ELR (cell line): ENCODE data around the gene PSMD1.
A peak's percentile ranks its signal among the peaks of the same experiment; 100 is the strongest.
"Not testable (repeated sequence)": the region's sequence is repeated elsewhere in the genome, so short reads cannot be mapped to it uniquely, and the experiment has no call there.

Experiments used
- DNase-seq: peaks from one replicate; pipeline ENCODE4 v3.0.0-alpha.2; 2015; ENCODE audit warnings: low read depth

The PSMD1 gene

DNA sequence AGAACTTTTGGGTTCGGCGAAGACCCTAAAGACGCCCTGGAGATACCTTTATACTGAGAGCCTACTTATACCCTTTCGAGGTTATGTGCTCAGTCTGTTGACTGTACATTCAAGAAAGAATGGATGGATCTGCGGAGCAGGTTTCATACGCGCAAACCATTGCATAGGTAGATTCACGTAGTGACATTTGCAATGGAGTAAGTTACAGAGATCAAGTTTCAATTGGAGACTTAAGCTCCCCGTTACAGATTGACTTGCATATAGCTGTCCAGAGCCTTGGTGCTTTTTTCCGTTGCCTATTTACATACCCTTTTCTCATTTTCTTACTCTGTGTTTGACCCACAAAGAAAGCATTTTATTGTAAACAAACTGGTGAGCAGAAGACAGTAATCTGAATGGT lies 923 bp downstream of the PSMD1 start:
- peak; percentile 40 for DNase-seq

DNA sequence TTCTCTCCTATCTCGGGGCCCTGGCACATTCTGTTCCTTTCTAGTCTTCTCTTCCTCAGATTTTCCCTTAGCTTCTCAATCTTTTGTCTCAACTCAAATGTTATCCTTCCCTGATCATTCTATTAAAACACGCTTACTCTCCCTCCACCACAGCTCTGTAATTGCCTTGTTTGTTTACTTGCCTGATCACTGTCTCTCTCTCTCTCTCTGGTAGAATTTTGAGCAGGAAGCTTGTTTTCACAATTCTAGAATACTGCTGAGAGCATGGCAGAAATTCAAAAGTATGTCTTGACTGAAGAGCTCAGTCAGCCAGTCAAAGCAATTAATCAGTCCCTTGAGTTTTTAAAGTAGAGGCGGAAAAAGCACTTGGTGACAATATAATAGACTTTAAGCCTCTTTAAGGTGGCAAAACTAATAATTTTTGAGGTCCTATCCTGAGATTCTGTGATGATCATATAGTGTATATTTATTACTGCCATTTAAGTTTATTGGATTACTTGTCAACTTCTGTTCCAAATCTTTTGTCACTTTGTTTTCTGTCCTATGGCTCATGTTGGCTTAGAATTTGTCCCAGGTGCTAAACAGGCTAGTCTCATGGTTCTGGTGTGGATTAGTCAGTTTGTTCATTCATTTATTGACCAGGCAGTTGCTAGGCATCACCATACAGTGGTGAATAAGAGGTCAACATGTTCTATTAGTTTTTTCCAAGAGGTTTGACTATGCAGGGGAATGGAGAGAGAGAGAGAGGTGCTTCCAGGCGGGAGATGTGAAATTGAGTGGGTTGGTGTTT lies 2.3 kb downstream of the PSMD1 start:
- DNase-seq, result peak; percentile 40

DNA sequence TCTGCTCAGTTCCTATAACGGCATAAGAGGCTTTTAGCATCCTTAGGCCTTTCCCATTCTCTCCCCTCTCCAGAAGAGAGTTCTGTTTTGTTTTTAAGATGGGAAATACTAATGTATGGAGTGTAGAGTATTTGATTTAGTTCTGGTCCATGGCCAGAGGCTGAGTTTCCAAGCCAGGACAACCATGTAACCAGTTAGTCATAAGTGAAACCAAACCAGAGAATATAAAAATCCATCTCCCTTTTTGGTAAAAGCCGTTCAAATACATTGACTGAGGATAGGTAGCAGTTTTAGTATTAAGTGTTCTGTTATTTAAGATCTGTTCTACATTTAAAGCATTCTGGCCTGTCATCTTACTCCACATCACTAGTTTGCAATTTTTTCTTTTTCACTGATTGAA lies 3.1 kb downstream of the PSMD1 start:
- no peak for DNase-seq

DNA sequence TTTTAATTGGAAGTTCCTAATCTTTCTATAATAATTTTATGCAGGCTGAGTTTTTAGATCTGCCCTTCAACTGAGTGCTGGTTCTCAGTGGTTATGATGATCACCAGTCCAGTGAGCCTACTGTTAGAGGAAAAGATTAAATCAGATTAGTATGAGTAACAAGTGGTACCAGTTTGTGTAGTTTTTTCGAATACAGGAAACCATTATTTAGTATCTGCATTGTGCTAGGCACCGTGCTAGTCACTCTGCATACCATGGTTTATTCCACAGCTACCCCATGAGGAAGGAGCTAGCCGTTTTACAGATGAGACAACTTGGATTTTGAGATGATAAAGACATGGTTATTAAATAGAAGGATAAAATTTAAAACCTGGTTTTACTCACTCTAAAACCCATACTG lies 6.1 kb downstream of the PSMD1 start:
- no peak for DNase-seq

DNA sequence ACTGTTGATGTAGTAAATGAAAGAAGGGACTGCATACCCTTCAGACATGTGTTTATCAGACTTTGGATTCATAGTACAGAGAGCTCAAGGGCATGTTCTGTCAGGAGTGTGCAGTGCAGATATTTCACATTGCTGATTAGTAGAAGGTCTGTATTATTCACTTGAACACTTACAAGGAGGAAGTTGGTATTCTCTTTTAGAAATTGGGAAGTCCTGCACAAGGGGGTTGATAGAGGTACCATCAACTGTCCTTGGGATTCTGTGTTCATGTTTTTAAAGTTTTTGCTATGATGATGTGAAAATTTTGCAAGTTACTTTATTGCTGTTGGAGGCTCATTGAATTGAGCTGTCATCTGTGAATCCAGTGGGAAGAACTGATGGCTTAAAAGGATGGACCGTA lies 6.7 kb downstream of the PSMD1 start:
- no peak for DNase-seq

DNA sequence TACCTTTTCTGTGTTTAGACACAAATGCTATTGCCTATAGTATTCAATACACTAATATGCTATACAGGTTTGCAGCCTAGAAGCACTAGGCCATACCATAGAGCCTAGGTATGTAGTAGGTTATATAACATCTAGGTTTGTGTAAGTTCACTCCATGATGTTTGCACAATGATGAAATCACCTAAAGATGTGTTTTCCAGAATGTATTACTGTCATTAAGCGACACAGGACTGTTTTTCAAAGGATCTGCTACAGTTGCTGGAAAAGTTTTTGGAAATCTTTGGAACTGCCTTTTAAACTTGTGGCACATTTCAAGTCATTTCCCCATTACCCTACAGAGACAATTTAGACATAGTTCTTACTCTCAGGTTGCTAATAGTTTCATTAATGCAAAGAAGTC lies 9.3 kb downstream of the PSMD1 start:
- no peak for DNase-seq

DNA sequence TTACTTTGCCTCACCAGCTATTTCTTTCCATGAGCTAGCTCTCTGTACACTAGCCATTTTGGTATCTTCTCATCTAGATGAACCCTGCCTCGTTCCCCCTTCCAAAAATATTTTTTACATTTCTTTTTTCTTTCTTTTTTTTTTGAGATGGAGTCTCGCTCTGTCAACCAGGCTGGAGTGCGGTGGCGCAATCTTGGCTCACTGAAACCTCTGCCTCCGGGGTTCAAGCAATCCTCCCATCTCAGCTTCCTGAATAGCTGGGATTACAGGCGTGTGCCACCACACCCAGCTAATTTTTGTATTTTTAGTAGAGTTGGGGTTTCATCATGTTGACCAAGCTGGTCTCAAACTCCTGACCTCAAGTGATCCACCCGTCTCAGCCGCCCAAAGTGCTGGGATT lies 10.9 kb downstream of the PSMD1 start:
- not testable (repeated sequence) for DNase-seq

DNA sequence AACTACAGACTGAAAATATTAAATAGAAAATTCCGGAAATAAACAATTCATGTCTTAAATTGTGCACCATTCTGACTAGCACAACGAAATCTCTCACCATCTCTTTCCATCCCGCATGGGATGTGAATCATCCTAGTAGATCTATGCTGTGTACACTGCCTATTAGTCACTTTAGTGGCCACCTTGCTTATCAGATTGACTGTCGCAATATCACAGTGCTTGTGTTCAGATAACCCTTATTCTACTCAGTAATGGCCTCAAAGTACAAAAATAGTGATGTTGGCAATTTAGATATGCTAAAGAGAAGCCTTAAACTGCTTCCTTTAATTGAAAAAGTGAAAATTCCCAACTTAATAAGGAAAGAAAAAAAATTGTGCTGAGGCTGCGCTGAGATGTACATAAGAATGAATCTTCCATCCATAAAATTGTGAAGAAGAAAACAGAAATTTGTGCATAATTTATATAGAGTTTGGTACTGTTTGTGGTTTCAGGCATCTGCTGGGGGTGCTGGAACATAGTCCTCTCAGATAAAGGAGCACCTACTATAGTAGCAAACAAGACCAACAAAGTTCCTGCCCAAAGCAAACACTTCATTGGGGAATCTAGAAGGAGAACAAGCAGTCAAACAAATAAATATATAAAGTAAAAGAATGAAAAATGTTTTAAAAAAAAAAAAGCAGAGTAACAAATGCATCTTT lies 12.0 kb downstream of the PSMD1 start:
- peak; percentile 89 for DNase-seq

DNA sequence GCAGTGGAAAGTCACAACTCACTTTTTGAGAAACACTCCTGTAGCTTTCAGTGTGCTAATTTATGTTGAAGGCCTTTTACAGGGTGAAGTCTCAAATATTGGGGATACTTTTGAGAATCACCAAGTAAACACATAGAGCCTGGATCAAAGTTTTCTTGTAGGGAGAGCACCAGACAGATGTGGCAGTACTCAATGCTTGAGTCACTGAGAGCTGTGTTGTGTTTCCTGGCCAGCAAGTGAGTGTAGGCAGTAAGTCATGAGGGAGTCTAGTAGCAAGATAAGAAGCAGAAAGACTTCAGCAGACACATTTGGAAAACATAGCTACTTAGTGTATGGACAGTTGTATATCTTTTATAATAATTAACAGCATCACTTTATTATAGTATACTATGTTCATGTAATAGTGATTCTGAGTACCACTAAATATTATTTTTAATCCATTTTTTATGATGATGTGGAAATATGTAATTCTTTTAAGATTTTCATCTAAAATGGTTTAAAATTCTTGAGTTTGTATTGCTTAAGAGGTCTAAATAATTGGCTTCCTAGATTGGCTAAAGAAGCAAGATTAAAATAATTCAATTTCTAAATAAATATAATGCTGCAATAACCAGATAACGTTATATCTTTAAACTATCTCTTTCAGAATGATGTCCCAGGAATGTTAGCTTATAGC lies 12.8 kb downstream of the PSMD1 start:
- peak; percentile 56 for DNase-seq

DNA sequence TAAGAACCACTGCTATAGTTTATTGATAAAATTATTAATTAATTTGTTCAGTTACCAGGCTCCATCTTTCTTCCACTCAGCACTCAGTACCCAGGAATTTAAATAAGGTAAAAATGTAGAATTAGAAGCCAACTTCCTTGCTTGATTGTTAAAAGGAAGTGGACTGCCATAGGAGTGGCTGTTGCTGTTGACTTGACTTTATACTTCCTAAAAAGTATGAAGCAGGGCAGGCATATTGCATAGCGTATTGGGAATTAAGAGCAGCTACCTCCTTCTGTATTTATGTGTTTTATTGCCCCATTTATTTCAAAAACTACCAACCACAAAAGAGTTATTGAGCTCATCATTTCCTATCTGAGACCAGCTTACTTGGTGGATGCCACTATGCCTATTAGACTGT lies 27.9 kb downstream of the PSMD1 start:
- no peak for DNase-seq

DNA sequence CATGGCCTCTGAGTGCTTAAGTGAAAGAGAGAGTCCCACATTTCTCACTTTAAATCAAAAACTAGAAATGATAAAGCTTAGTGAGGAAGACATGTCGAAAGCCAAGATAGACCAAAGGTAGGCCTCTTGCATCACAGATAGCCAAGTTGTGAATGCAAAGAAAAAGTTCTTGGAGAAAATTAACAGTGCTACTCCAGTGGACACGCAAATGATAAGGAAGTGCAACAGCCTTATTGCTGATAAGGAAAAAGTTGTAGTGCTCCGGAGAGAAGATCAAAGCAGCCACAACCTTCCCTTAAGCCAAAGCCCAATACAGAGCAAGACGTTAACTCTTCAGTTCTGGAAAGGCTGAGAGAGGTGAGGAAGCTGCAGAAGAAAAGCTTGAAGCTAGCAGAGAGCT lies 32.1 kb downstream of the PSMD1 start:
- DNase-seq, result no peak

DNA sequence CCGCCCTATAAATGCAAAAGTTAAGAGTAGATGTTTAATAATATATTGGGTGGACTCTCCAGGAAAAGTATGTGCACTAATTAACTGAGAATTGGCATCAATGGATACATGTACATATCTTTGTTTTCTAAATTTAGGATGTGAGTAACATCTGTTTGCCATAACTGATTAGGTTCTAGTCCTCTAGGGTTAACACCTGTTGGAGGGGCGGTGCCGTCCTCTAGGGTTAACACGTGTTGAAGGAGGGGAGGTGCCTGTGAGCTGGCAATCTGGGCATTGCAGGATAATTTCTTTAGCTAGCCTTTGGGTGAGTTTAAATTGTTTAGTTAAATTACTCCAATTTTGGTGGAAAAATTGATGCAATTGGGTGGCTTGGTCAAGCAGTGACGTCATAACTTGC lies 37.3 kb downstream of the PSMD1 start:
- DNase-seq, result no peak

DNA sequence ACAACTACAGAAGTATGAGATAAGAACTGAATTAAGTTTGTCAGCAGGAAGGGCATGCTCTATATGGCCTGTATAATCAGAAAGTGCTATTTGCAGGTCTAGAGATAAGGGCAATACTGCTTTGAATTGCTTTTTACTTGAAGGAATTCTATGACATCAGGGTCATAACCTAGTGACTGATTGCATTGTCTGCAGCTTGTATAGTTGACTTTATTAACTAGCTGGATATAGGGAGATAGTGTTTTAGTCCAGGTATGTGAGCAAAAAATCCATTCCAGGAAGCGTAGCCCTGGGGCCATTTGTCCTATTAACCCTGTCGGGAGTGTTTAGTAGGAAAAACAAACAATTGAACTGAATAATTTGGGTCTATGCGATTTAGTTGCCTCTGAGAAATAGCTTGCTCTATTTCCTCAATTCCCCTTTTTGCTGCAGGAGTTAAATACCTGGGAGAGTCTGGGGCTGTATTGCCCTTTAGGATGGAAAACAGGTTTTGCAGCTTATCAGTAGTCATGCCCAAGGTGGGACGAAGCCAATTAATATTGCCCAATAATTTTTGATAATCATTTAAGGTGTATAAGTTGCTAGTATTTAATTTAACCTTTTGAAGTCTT lies 38.2 kb downstream of the PSMD1 start:
- DNase-seq, result no peak

DNA sequence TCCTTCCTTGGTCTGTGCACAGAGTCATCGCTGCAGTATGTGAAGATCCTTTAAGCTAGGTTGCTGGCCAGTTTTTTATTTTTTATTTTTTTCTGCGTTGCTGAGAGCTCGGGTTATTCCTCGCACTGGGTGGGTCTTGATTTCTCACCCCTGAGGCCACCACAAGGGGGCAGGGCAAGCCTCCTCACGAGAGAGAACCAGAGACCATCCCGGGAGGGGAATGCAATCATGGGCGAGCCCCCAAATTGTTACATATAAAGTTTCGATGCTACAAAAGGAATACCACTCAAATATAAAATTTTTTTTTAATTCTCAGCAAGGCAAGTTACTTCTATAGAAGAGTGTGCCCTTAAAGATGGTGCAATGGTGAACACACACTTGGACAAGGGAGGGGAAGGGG lies 43.3 kb downstream of the PSMD1 start:
- peak; percentile 22 for DNase-seq

DNA sequence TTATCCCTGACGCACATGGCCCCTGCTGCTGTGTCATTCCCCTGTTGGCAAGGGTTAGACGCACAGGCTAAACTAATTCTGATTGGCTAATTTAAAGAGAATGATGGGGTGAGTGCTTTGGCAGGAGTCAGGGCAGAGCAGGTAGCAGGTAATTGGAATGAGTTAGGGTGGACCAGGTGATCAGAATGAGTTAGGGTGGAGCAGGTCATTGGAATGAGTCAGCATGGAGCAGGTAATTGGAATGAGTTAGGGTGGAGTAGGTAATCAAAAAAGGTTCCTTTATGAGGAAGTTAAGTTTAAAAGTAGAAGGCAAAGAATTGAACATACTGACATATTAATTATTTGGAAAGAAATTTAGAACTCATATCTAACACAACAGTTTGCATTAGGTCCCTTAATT lies 43.7 kb downstream of the PSMD1 start:
- not testable (repeated sequence) for DNase-seq

DNA sequence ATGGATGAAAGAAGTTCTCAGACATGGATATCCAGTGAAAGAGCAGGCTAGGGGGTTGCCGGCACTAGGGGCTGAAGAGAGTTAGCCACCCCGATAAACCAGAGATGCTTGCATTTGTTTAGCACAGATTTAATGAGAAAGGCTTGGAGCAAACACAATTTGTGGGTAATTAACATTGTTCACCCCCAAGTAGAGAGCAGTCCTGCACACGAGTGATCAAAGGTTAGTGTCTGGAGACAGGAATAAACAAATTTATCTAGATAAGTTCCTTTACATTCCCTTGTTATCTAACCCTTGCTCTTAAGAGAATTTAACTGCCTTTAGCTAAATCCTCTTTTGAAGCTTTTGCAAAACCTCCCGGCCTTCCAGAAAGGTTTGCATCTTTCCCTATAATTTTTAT lies 44.3 kb downstream of the PSMD1 start:
- DNase-seq, result no peak

DNA sequence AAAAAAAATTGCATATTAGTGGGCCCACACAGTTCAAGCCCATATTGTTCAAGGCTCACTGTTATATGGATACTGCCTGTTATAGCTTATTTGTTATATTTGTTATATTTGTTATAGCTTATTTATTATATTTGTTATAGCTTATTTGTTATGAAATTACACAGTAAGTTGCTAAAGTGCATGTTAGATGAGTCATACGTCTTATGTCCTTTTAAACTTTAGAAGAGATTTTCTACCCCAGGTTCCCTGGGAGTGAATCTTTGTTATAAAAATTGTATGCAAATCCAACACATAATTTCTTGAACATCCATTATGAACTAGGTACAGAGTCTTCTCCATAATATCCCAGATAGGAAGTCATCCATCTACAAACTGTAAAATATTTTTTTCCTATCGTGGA lies 46.1 kb downstream of the PSMD1 start:
- DNase-seq, result peak; percentile 32

DNA sequence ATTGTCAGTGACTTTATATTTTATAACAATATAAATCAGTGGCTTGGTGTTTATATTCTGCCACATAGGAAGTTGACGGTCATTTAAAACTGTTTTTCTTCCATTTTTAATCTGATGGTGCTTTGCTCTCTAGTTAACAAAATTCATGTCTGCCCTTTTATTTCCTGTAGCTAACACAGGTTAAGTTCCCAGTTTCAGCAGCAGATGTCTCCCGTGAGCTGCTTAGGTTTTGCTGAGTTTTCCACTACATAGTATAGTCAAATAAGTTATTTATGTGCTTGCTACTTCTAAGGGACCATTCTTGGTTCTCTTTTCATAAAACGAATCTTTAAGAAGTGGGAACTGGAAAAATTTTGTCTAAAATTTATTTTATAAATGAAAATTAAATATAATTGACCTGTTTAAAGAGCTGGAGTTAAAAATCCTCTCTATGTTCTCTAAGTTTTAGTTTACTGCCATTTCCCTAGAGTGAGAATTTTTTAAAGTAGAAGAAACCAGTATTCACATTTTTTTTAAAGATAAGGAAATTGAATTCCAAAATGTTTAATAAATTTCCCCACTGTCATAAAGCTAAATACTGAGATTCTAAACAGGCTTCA lies 47.5 kb downstream of the PSMD1 start:
- peak; percentile 75 for DNase-seq

DNA sequence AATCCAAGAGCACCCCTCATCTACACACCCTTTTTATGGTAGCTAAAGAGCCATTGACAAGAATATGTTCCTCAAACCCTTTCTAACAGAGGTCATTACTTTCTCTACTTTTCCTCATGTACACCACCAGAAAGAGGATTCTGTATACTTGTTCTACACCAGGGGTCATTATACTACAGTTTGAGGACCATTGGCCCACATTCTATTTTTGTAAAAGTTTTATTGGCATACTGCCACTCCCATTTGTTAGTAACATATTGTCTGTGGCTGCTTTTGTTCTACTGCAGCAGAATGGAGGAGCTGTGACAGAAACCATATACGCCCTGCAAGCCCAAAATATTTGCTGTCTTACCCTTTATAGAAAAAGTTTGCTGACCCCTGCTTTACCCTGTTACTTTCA lies 53.9 kb downstream of the PSMD1 start:
- peak; percentile 37 for DNase-seq

DNA sequence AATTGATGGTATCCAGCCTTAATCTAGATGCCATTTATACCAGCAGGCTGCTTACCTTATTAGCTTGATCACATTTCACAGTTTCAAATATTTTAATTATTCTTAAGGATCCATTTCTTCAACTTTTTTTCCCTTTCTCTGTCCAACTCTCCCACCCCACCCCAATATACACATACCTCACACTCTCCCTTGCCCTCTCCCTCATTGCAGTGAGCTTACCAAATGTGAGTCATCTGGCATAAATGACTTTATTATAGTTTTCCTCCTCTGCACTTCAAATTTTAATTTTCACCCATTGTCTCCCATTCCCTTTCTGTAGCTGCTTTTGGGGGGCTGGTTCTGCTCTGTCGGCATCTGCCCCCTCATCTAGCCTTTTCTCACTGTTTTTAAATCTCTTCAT lies 55.3 kb downstream of the PSMD1 start:
- DNase-seq, result peak; percentile 55

DNA sequence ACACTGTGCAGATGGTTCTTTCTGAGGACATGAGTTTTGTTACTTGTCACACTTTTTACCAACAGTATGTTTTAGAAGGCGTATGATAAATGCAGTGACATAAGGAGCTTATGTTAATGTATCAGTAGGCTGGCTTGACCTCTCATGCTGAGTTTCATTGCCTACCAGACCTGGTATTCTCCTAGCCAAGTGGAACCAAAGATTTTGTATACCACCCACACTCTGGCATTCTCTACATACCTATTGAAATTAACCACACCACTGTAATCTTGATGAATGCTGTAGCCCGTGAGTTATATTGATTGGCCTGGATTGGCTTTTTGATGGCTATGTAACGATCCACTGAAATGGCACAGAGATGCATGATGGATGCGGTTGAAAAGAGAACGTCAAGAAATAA lies 56.8 kb downstream of the PSMD1 start:
- DNase-seq, result no peak

DNA sequence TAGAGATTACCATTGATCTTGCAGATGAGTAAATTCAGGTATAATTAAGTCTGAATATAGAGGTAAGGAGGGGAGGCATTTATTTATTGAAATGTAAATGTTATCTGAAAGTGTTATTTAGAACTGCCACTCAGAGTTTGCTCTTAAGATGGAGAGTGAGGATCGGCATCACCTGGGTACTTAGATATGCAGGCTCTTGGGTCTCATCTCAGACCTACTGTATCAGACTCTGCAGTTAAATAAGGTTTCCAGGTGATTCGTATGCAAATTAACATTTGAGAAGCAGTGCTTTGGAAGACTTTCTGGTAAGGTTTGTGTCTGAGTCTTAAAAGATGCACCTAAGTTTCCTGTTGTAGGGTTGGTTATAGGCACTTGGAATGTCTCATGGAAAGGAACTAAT lies 59.0 kb downstream of the PSMD1 start:
- no peak for DNase-seq
